ENCODE data around the gene TEX13D. TPM values are rescaled to one million over a fixed set of nuclear protein-coding genes. Genes with fewer than 3 reads are reported as not detected.

The TEX13D gene
- total RNA-seq, 1 donor from 2014 or later: not detected

DNA sequence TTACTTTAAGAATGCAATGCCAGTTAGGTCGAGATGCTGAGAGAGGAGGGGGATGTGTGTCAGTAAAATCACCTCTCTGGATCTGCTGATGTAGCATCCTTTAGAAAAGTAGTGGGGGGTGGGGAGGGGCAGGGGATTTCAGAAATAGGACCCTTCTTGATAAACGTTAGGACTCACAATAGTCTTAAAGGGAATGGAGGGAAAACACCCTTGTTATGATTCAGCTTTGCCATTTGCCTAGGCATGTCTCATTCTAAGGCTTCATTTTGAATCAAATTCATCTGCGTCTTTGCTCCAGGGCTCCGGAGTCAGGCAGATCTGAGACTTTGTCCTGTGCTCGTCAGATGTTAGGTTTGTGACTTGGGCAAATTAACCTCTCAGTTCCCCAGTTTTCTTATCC, 14.8 kb downstream of the TEX13D start:
- H3K9ac ChIP-seq (ENCODE audit: low read depth in 1 of 3, low read length in 3 of 3): no peak overlapping the region
- no peaks in the 10 kb centered on the region for H3K9me3 ChIP-seq (ENCODE audit: control insufficient read depth in 3 of 3, low read length in 3 of 3)
- H3K4me3 ChIP-seq (ENCODE audit: low read length in 3 of 3): no peak overlapping the region
- no peak overlapping the region for H3K27ac ChIP-seq (ENCODE audit: low read depth, low read length)
- H3K36me3 ChIP-seq (ENCODE audit: control insufficient read depth in 3 of 3, insufficient read depth in 3 of 3, low read length in 3 of 3): no peaks in the 10 kb centered on the region
- no peaks in the 10 kb centered on the region for H3K4me1 ChIP-seq (ENCODE audit: control insufficient read depth in 3 of 3, insufficient read depth in 3 of 3, low read length in 3 of 3)
- H3K27me3 ChIP-seq (ENCODE audit: control insufficient read depth in 3 of 3, insufficient read depth in 3 of 3, low read length in 3 of 3): no peaks in the 10 kb centered on the region

DNA sequence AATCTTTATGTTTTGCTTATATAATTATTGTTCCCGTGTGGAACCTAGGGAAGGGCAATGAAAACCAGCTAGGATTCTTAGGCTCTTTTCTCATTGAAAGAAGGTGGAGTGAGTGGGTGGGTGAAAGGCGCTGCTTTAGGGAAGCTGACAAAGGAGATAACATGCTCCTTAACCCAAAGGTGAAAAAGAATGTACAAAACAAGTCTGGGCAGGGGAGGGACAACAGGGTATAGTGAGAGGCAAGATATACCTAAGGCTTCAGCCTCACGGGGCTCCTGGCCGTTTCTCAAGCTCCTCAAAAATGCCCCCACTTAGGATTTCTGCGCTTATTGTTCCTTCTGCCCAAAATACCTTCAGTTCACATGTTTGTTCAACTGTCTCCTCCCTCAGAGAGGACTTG, 15.7 kb downstream of the TEX13D start:
- no peaks in the 10 kb centered on the region for H3K9me3 ChIP-seq (ENCODE audit: control insufficient read depth in 3 of 3, low read length in 3 of 3)
- no peaks in the 10 kb centered on the region for H3K27me3 ChIP-seq (ENCODE audit: control insufficient read depth in 3 of 3, insufficient read depth in 3 of 3, low read length in 3 of 3)
- H3K9ac ChIP-seq (ENCODE audit: low read depth in 1 of 3, low read length in 3 of 3): no peak overlapping the region
- no peak overlapping the region for H3K27ac ChIP-seq (ENCODE audit: low read depth, low read length)
- H3K4me1 ChIP-seq (ENCODE audit: control insufficient read depth in 3 of 3, insufficient read depth in 3 of 3, low read length in 3 of 3): no peaks in the 10 kb centered on the region
- H3K4me3 ChIP-seq (ENCODE audit: low read length in 3 of 3): no peak overlapping the region
- H3K36me3 ChIP-seq (ENCODE audit: control insufficient read depth in 3 of 3, insufficient read depth in 3 of 3, low read length in 3 of 3): no peaks in the 10 kb centered on the region

GRCh38 chrX:124348885-124349453, 16.5 kb downstream of the TEX13D start:
- Histone ChIP-seq H3K36me3 (ENCODE audit: control insufficient read depth in 3 of 3, insufficient read depth in 3 of 3, low read length in 3 of 3) (no peaks in the 10 kb centered on the region), H3K27me3 (ENCODE audit: control insufficient read depth in 3 of 3, insufficient read depth in 3 of 3, low read length in 3 of 3) (no peaks in the 10 kb centered on the region), H3K4me3 (ENCODE audit: low read length in 3 of 3) (no peak overlapping the region), H3K27ac (ENCODE audit: low read depth, low read length) (no peak overlapping the region), H3K9ac (ENCODE audit: low read depth in 1 of 3, low read length in 3 of 3) (no peak overlapping the region), H3K9me3 (ENCODE audit: control insufficient read depth in 3 of 3, low read length in 3 of 3) (no peaks in the 10 kb centered on the region), H3K4me1 (ENCODE audit: control insufficient read depth in 3 of 3, insufficient read depth in 3 of 3, low read length in 3 of 3) (no peaks in the 10 kb centered on the region)

GRCh38 chrX:124354648-124355047, 22.2 kb downstream of the TEX13D start:
- Histone ChIP-seq H3K27me3 (ENCODE audit: control insufficient read depth in 3 of 3, insufficient read depth in 3 of 3, low read length in 3 of 3) (no peaks in the 10 kb centered on the region), H3K9me3 (ENCODE audit: control insufficient read depth in 3 of 3, low read length in 3 of 3) (no peaks in the 10 kb centered on the region), H3K4me3 (ENCODE audit: low read length in 3 of 3) (no peak overlapping the region)

GRCh38 chrX:124358800-124359383, 26.4 kb downstream of the TEX13D start:
- no peak overlapping the region for H3K4me3 ChIP-seq (ENCODE audit: low read length in 3 of 3)
- H3K27ac ChIP-seq (ENCODE audit: low read depth, low read length): no peak overlapping the region
- H3K36me3 ChIP-seq (ENCODE audit: control insufficient read depth in 3 of 3, insufficient read depth in 3 of 3, low read length in 3 of 3): no peaks in the 10 kb centered on the region
- H3K9ac ChIP-seq (ENCODE audit: low read depth in 1 of 3, low read length in 3 of 3): no peak overlapping the region
- H3K4me1 ChIP-seq (ENCODE audit: control insufficient read depth in 3 of 3, insufficient read depth in 3 of 3, low read length in 3 of 3): no peaks in the 10 kb centered on the region
- no peaks in the 10 kb centered on the region for H3K27me3 ChIP-seq (ENCODE audit: control insufficient read depth in 3 of 3, insufficient read depth in 3 of 3, low read length in 3 of 3)
- no peaks in the 10 kb centered on the region for H3K9me3 ChIP-seq (ENCODE audit: control insufficient read depth in 3 of 3, low read length in 3 of 3)

More at GRCh38 chrX:124354648-124355047, 22.2 kb downstream of the TEX13D start:
- Histone ChIP-seq H3K9ac (ENCODE audit: low read depth in 1 of 3, low read length in 3 of 3) (no peak overlapping the region), H3K36me3 (ENCODE audit: control insufficient read depth in 3 of 3, insufficient read depth in 3 of 3, low read length in 3 of 3) (no peaks in the 10 kb centered on the region), H3K4me1 (ENCODE audit: control insufficient read depth in 3 of 3, insufficient read depth in 3 of 3, low read length in 3 of 3) (no peaks in the 10 kb centered on the region), H3K27ac (ENCODE audit: low read depth, low read length) (no peak overlapping the region)

DNA sequence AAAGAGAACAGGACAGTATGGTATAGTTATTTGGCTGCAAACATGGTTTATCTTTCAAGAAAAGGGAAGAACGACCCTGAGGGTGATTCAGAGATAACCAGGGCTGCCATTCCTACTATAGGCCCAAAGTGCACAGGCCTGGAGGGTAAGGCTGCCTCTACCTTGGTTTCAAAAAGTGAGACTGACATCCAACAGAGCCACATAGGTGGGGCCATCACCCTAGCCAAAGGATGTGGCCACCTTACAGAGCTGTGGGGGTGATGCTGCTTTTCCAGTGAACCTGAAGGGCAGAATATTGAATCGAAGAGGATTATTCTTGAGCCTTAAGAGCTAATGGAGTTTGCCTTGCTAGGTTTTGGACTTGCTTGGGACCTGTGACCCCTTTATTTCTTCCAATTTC, 29.6 kb downstream of the TEX13D start:
- no peak overlapping the region for H3K27ac ChIP-seq (ENCODE audit: low read depth, low read length)
- H3K9ac ChIP-seq (ENCODE audit: low read depth in 1 of 3, low read length in 3 of 3): no peak overlapping the region
- no peaks in the 10 kb centered on the region for H3K36me3 ChIP-seq (ENCODE audit: control insufficient read depth in 3 of 3, insufficient read depth in 3 of 3, low read length in 3 of 3)
- no peaks in the 10 kb centered on the region for H3K4me1 ChIP-seq (ENCODE audit: control insufficient read depth in 3 of 3, insufficient read depth in 3 of 3, low read length in 3 of 3)
- H3K4me3 ChIP-seq (ENCODE audit: low read length in 3 of 3): no peak overlapping the region
- no peaks in the 10 kb centered on the region for H3K9me3 ChIP-seq (ENCODE audit: control insufficient read depth in 3 of 3, low read length in 3 of 3)
- H3K27me3 ChIP-seq (ENCODE audit: control insufficient read depth in 3 of 3, insufficient read depth in 3 of 3, low read length in 3 of 3): no peaks in the 10 kb centered on the region

- Histone ChIP-seq H3K27me3 (ENCODE audit: control insufficient read depth in 3 of 3, insufficient read depth in 3 of 3, low read length in 3 of 3) (no peaks in the 10 kb centered on the region), H3K4me1 (ENCODE audit: control insufficient read depth in 3 of 3, insufficient read depth in 3 of 3, low read length in 3 of 3) (no peaks in the 10 kb centered on the region), H3K4me3 (ENCODE audit: low read length in 3 of 3) (no peak overlapping the region), H3K36me3 (ENCODE audit: control insufficient read depth in 3 of 3, insufficient read depth in 3 of 3, low read length in 3 of 3) (no peaks in the 10 kb centered on the region), H3K27ac (ENCODE audit: low read depth, low read length) (no peak overlapping the region), H3K9ac (ENCODE audit: low read depth in 1 of 3, low read length in 3 of 3) (no peak overlapping the region), H3K9me3 (ENCODE audit: control insufficient read depth in 3 of 3, low read length in 3 of 3) (no peaks in the 10 kb centered on the region)
These were observed 30.3 kb downstream of the TEX13D start for GRCh38 chrX:124362761-124363160.

- no peak overlapping the region for H3K9ac ChIP-seq (ENCODE audit: low read depth in 1 of 3, low read length in 3 of 3)
- no peak overlapping the region for H3K4me3 ChIP-seq (ENCODE audit: low read length in 3 of 3)
- no peaks in the 10 kb centered on the region for H3K27me3 ChIP-seq (ENCODE audit: control insufficient read depth in 3 of 3, insufficient read depth in 3 of 3, low read length in 3 of 3)
- H3K27ac ChIP-seq (ENCODE audit: low read depth, low read length): no peak overlapping the region
- H3K9me3 ChIP-seq (ENCODE audit: control insufficient read depth in 3 of 3, low read length in 3 of 3): no peaks in the 10 kb centered on the region
- no peaks in the 10 kb centered on the region for H3K36me3 ChIP-seq (ENCODE audit: control insufficient read depth in 3 of 3, insufficient read depth in 3 of 3, low read length in 3 of 3)
- no peaks in the 10 kb centered on the region for H3K4me1 ChIP-seq (ENCODE audit: control insufficient read depth in 3 of 3, insufficient read depth in 3 of 3, low read length in 3 of 3)
These were observed 37.3 kb downstream of the TEX13D start for GRCh38 chrX:124369722-124370121.

DNA sequence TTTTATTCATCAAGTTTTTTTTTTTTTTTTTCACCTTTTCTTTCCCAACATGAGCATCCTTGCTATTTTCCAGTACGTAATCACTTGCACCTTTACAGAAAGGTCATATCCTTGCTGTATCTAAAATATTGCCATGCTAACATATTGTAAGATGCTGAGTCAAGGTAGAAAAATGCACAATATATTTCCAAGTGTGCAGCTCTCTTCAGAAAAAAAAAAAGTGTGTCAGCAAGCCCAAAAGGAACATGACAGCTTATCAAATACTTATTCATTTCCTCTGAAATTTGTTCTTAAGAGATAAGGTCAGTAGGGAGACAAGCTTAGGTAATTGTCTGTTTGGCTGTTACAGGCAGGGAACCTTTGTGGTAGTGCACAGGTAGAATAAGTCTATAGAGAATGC, 40.9 kb downstream of the TEX13D start:
- Histone ChIP-seq H3K4me1 (ENCODE audit: control insufficient read depth in 3 of 3, insufficient read depth in 3 of 3, low read length in 3 of 3) (no peaks in the 10 kb centered on the region), H3K4me3 (ENCODE audit: low read length in 3 of 3) (no peak overlapping the region), H3K36me3 (ENCODE audit: control insufficient read depth in 3 of 3, insufficient read depth in 3 of 3, low read length in 3 of 3) (no peaks in the 10 kb centered on the region), H3K9me3 (ENCODE audit: control insufficient read depth in 3 of 3, low read length in 3 of 3) (no peaks in the 10 kb centered on the region), H3K27ac (ENCODE audit: low read depth, low read length) (no peak overlapping the region), H3K9ac (ENCODE audit: low read depth in 1 of 3, low read length in 3 of 3) (no peak overlapping the region), H3K27me3 (ENCODE audit: control insufficient read depth in 3 of 3, insufficient read depth in 3 of 3, low read length in 3 of 3) (no peaks in the 10 kb centered on the region)

DNA sequence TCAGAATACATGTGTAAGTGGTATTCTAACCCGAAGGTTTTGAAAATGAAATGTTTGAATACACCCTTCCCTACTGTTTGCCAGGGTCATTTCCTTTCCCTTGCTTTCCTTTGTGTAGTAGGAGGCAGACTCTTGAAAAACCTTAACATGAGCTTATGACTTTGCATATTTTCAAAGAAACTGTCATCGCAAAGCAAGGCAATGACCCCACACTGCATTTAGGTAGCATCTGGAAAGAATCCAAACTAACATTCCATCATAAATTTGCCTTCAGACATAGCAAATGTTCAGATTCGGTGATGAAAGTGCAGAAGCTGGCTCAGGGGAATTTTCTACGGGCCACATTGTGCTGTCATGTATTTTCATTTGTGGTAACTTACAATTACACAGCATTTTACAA, 46.2 kb downstream of the TEX13D start:
- no peak overlapping the region for H3K4me3 ChIP-seq (ENCODE audit: low read length in 3 of 3)
- H3K36me3 ChIP-seq (ENCODE audit: control insufficient read depth in 3 of 3, insufficient read depth in 3 of 3, low read length in 3 of 3): no peaks in the 10 kb centered on the region
- H3K9me3 ChIP-seq (ENCODE audit: control insufficient read depth in 3 of 3, low read length in 3 of 3): no peaks in the 10 kb centered on the region
- H3K27ac ChIP-seq (ENCODE audit: low read depth, low read length): no peak overlapping the region
- no peaks in the 10 kb centered on the region for H3K4me1 ChIP-seq (ENCODE audit: control insufficient read depth in 3 of 3, insufficient read depth in 3 of 3, low read length in 3 of 3)
- H3K9ac ChIP-seq (ENCODE audit: low read depth in 1 of 3, low read length in 3 of 3): no peak overlapping the region
- no peaks in the 10 kb centered on the region for H3K27me3 ChIP-seq (ENCODE audit: control insufficient read depth in 3 of 3, insufficient read depth in 3 of 3, low read length in 3 of 3)

Measured in skeletal muscle tissue (tissue), 4 donors.